ENCODE data around the gene ARF4.

The ARF4 gene

DNA sequence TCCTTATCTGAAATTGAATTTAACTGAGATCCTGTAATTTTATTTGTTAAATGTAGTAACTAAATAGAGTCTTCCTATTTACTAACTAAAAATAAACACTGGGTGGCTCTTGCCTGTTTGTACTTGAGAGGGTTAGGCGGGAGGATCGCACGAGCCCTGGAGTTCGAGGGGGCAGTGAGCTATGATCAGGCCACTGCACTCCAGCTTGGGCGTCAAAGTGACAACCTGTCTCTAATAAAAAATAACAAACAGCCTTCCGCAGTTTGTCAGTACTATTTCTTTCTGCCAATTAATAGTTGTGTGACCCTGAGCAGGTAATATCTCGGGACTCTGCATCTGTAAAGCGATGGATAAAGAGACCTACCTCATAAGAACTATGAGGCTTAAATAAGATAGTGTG is 41.8 kb downstream of the ARF4 start:
- peaks cover 9% of the 10 kb centered on the region for H3K36me3 ChIP-seq (ENCODE audit: control insufficient read depth, insufficient read depth, low read length)
- H3K27me3 ChIP-seq (ENCODE audit: control insufficient read depth, insufficient read depth, low read length) = no peaks in the 10 kb centered on the region
- H3K27ac ChIP-seq (ENCODE audit: low read depth, low read length) = peak overlapping the region; percentile 70
- H3K4me3 ChIP-seq (ENCODE audit: low read depth, low read length) = peak overlapping the region; percentile 96
- H3K9me3 ChIP-seq (ENCODE audit: control insufficient read depth, insufficient read depth, low read length) = no peaks in the 10 kb centered on the region
- H3K4me1 ChIP-seq (ENCODE audit: control insufficient read depth, insufficient read depth, low read length) = peaks cover 9% of the 10 kb centered on the region; the same call in 1 of the 2 replicates
- H3K9ac ChIP-seq (ENCODE audit: low read depth, low read length) = peak overlapping the region; percentile 81; the same call in 1 of the 2 replicates

DNA sequence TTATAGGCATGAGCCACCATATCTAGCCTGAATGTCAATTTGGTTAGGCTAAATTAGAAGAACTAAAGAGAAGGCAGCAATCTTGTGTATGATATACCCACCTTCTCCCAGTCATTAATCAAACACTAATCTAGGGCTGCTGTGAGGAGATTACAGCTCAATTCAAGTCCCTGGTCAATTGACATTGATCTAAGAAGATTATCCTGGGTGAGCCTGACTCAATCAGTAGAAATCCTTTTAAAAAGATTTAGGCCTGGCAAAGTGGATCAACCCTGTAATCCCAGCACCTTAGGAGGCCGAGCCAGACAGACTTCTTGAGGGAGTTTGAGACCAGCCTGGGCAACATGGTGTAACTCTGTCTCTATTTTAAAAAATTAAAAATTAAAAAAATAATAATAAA is 50.5 kb downstream of the ARF4 start:
- no peak overlapping the region for H3K9ac ChIP-seq (ENCODE audit: low read depth, low read length)
- no peaks in the 10 kb centered on the region for H3K9me3 ChIP-seq (ENCODE audit: control insufficient read depth, insufficient read depth, low read length)
- H3K36me3 ChIP-seq (ENCODE audit: control insufficient read depth, insufficient read depth, low read length) = no peaks in the 10 kb centered on the region
- H3K27me3 ChIP-seq (ENCODE audit: control insufficient read depth, insufficient read depth, low read length) = no peaks in the 10 kb centered on the region
- H3K27ac ChIP-seq (ENCODE audit: low read depth, low read length) = no peak overlapping the region
- H3K4me1 ChIP-seq (ENCODE audit: control insufficient read depth, insufficient read depth, low read length) = peaks cover 6% of the 10 kb centered on the region
- H3K4me3 ChIP-seq (ENCODE audit: low read depth, low read length) = no peak overlapping the region

DNA sequence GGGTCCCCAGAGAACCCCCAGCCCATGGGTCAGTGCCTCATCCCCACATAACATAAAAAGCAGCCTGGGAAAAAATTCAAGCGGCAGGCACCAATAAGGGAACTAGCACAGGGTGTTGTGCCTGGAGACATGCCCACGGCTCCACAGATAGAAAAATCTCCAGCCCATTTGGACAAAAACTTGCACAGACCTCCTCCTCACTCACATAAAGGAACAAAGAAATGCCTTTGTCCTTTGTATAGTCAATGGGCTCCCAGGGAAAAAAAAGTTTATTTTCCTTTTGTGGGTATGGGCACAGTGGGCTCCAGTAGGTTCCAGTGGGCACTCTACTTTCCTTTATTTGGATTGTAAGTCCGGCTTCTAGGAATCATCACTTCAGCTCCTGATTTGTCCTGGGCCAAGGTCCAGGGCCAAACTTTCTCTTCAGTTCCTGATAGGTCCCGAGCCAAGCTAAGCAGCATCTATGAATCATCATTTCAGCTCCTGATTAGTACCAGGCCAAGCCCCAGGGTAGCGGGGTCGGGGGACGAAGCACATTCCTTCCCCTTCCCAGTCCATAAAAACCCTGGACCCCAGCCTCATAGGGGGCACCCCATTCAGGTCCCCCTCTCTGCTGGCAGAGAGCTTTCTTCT is 51.4 kb downstream of the ARF4 start:
- no peaks in the 10 kb centered on the region for H3K27me3 ChIP-seq (ENCODE audit: control insufficient read depth, insufficient read depth, low read length)

GRCh38 chr3:57544181-57545125 is 52.7 kb downstream of the ARF4 start, which contains the start of gene DNAH12:
Gene DNAH12, minus strand, starts transcription at chr3:57544344. Its CDS starts 1,474 bp downstream, at chr3:57542870.
- peak within 1 kb of the TSS; percentile 77 for H3K27ac ChIP-seq (ENCODE audit: low read depth, low read length)
- no peaks in the 10 kb centered on the region for H3K9me3 ChIP-seq (ENCODE audit: control insufficient read depth, insufficient read depth, low read length)
- no peak within 1 kb of the TSS for H3K9ac ChIP-seq (ENCODE audit: low read depth, low read length)
- H3K36me3 ChIP-seq (ENCODE audit: control insufficient read depth, insufficient read depth, low read length) = no peaks in the 10 kb centered on the region
- peak within 1 kb of the TSS; percentile 12 for H3K4me3 ChIP-seq (ENCODE audit: low read depth, low read length)
- H3K4me1 ChIP-seq (ENCODE audit: control insufficient read depth, insufficient read depth, low read length) = peaks cover 6% of the 10 kb centered on the region
- H3K27me3 ChIP-seq (ENCODE audit: control insufficient read depth, insufficient read depth, low read length) = no peaks in the 10 kb centered on the region

More for the DNA sequence above, 51.4 kb downstream of the ARF4 start:
- Histone ChIP-seq H3K4me1 (ENCODE audit: control insufficient read depth, insufficient read depth, low read length) (peaks cover 6% of the 10 kb centered on the region), H3K9ac (ENCODE audit: low read depth, low read length) (no peak overlapping the region), H3K4me3 (ENCODE audit: low read depth, low read length) (no peak overlapping the region), H3K27ac (ENCODE audit: low read depth, low read length) (no peak overlapping the region), H3K36me3 (ENCODE audit: control insufficient read depth, insufficient read depth, low read length) (no peaks in the 10 kb centered on the region), H3K9me3 (ENCODE audit: control insufficient read depth, insufficient read depth, low read length) (no peaks in the 10 kb centered on the region)

GRCh38 chr3:57538465-57538864 is 58.7 kb downstream of the ARF4 start:
- Histone ChIP-seq H3K9me3 (ENCODE audit: control insufficient read depth, insufficient read depth, low read length) (no peaks in the 10 kb centered on the region), H3K36me3 (ENCODE audit: control insufficient read depth, insufficient read depth, low read length) (no peaks in the 10 kb centered on the region), H3K27ac (ENCODE audit: low read depth, low read length) (no peak overlapping the region), H3K27me3 (ENCODE audit: control insufficient read depth, insufficient read depth, low read length) (no peaks in the 10 kb centered on the region), H3K4me1 (ENCODE audit: control insufficient read depth, insufficient read depth, low read length) (no peaks in the 10 kb centered on the region), H3K4me3 (ENCODE audit: low read depth, low read length) (no peak overlapping the region), H3K9ac (ENCODE audit: low read depth, low read length) (no peak overlapping the region)

- H3K9ac ChIP-seq (ENCODE audit: low read depth, low read length) = no peak overlapping the region
- H3K27me3 ChIP-seq (ENCODE audit: control insufficient read depth, insufficient read depth, low read length) = no peaks in the 10 kb centered on the region
- no peak overlapping the region for H3K27ac ChIP-seq (ENCODE audit: low read depth, low read length)
- H3K36me3 ChIP-seq (ENCODE audit: control insufficient read depth, insufficient read depth, low read length) = no peaks in the 10 kb centered on the region
- H3K4me3 ChIP-seq (ENCODE audit: low read depth, low read length) = no peak overlapping the region
- H3K9me3 ChIP-seq (ENCODE audit: control insufficient read depth, insufficient read depth, low read length) = no peaks in the 10 kb centered on the region
- H3K4me1 ChIP-seq (ENCODE audit: control insufficient read depth, insufficient read depth, low read length) = no peaks in the 10 kb centered on the region
Observed at GRCh38 chr3:57530071-57530608, 67.0 kb downstream of the ARF4 start.

Measured in HUES48 (cell line).